Left lobe of liver (tissue), 2 donors: Measurements from ENCODE around the gene TGOLN2. TPM values are rescaled to one million over a fixed set of nuclear protein-coding genes. Genes with fewer than 3 reads are reported as not detected.
"Not testable (repeated sequence)": the region's sequence is repeated elsewhere in the genome, so short reads cannot be mapped to it uniquely, and the experiment has no call there.

Source experiments
- ATAC-seq: fragments of 200-7000 bp; cut with Tn5 transposase; one replicate; pipeline ENCODE4 v1.9.1; 2020; ENCODE audit warnings: mild to moderate bottlenecking, moderate library complexity
- DNase-seq: peaks from one replicate; pipeline ENCODE4 v3.0.0-alpha.2; 2020; ENCODE audit warnings: low spot score
- total RNA-seq: library from RNA; stranded (reverse); gene quantifications from one replicate; pipeline ENCODE4 v1.2.1, GENCODE V29; 2021
- donor health status: DM: no; HTN: no; CAD: no; lungs with moderate emphysema.
- donor health status: DM: no; HTN: yes; CAD: no.

TGOLN2 gene
- 89.6 TPM for total RNA-seq

GRCh38 chr2:85327822-85328617 lies at the start of gene TGOLN2:
TGOLN2 (minus strand) TSS chr2:85327989; CDS start chr2:85327962, 27 bp downstream.
- ATAC-seq (peak; percentile 81), DNase-seq (peak; percentile 94)

DNA sequence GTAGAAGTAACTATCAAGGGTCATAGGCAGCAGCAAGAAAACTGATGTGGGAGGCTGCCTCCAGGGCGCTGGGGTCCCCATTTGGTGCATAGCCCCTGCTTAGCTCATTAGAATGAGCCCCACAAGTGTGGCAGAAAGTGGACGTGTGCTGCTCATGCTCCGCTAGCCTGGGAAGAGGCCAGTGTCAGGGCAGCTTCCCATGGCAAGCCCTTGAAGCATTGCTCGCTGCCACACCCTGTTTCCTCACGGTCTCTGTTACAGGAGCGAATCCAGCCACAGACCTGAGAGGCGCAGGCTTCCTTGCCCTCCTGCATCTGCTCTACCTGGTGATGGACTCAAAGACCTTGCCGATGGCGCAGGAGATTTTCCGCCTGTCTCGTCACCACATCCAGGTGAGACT lies 49.3 kb upstream of the TGOLN2 start:
- ATAC-seq (no peak), DNase-seq (no peak)

GRCh38 chr2:85376291-85377065 lies 48.7 kb upstream of the TGOLN2 start:
- DNase-seq: no peak
- ATAC-seq: no peak

- no peak for DNase-seq
- ATAC-seq: peak; percentile 47
These were observed 43.3 kb upstream of the TGOLN2 start for GRCh38 chr2:85371045-85371444.

DNA sequence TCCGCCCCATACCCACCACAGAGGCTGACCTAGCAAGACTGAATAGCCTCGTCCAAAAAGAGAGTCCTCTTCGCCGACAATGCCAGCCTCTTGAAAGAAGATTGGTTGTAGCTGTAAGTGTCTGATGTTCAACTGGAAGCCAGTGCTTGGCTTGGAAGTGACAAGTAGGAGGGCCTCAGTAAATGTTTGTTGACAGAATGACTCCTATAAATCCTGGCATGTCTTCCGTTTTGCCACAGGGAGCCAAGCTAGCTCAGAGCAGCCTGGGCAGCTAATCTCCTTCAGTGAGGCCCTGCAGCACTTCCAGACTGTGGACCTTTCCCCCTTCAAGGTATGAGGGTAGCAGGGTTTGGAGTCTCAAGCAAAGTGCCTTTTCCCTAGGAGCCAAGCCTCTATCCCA lies 41.7 kb upstream of the TGOLN2 start:
- DNase-seq (no peak), ATAC-seq (peak; percentile 23)

DNA sequence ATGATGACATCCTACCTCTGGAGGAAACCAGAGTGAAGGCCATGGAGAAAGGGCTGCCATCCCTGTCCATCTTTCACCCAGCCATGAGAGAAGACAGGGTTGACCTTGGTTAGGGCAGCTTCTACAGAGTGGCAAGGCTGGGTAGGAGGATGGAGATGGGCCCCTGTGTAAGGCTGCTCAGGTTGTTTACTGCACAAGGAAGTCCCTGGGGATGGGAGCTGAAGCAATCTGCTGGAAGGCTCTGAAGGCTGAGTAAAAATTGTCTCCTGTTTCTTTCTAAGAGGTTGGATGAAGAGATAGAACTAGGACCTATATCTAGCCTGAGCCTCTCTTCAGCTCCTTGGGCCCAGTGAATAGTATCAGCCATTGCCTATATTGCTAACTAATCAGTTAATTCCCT lies 41.1 kb upstream of the TGOLN2 start:
- no peak for ATAC-seq
- DNase-seq: no peak

DNA sequence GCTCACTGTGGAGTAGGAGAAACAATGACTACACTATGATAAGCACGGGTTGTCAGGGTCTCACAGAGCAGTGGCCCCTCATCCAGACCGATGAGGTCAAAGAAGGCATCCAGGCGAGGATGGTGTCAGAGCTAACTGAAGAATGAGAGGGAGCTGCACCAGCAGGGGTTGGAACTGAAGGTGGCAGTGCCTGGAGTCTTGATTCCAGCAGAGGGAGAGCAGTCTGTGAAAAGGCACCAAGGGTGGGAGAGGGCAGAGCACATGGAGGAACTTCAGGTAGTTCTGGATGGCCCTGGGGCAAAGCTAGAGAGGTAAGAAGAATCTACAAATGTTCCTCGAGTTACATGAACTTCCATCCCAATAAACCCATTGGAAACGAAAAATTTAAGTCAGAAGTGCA lies 39.4 kb upstream of the TGOLN2 start:
- DNase-seq: no peak
- no peak for ATAC-seq

- not testable (repeated sequence) for ATAC-seq, DNase-seq
These were observed 35.0 kb upstream of the TGOLN2 start for GRCh38 chr2:85362653-85363387.

DNA sequence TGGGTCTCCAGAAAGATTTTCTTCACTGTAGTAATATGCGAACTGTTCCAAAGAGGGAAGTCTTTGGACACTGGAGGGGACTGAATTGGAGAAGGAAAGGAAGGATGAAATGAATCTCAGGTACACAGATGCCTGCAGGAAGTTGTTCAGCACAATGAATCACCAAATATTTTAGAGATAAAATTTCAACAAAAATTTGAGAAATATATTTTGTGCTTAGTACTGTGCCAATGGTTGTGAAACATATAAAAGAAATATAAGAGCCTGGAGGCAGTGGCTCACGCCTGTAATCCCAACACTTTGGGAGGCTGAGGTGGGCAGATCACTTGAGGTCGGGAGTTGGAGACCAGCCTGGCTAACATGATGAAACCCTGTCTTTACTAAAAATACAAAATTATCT lies 29.9 kb upstream of the TGOLN2 start:
- DNase-seq (no peak), ATAC-seq (no peak)

DNA sequence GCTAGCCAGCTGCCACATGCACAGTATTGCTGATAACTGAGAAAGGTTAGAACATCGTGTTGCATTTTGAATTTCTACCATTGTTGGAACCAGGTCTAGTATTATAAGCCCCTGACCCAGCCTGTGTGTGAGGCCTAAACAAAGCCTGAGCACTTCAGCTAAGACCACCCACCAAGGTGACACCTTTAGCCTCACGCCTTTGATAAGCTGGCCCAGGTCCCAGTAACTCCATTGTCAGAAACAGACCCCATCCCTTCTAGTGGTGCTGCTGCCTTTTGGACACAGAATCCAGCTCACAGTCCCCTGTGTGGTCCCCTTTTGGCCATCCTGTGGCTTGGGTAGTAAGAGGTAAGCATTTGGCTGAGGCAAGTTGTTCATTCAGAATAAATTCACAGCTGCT lies 28.4 kb upstream of the TGOLN2 start:
- no peak for DNase-seq
- no peak for ATAC-seq

- DNase-seq (no peak), ATAC-seq (no peak)
These were observed 27.7 kb upstream of the TGOLN2 start for GRCh38 chr2:85355521-85355920.

GRCh38 chr2:85355073-85355410 lies 27.3 kb upstream of the TGOLN2 start:
- ATAC-seq (no peak), DNase-seq (no peak)

GRCh38 chr2:85354286-85355072 lies 26.7 kb upstream of the TGOLN2 start, which contains the start of the genes ELMOD3 and RETSAT:
ELMOD3 (plus strand) TSS chr2:85354769; CDS start chr2:85357199, 2,430 bp downstream.
RETSAT (minus strand) TSS chr2:85354528; CDS start chr2:85354507, 21 bp downstream.
- DNase-seq (peak; percentile 98), ATAC-seq (peak; percentile 95)

GRCh38 chr2:85353876-85354285 lies 26.1 kb upstream of the TGOLN2 start:
- ATAC-seq (peak; percentile 68), DNase-seq (peak; percentile 75)

GRCh38 chr2:85347599-85347998 lies 19.8 kb upstream of the TGOLN2 start:
- DNase-seq (no peak), ATAC-seq (no peak)

DNA sequence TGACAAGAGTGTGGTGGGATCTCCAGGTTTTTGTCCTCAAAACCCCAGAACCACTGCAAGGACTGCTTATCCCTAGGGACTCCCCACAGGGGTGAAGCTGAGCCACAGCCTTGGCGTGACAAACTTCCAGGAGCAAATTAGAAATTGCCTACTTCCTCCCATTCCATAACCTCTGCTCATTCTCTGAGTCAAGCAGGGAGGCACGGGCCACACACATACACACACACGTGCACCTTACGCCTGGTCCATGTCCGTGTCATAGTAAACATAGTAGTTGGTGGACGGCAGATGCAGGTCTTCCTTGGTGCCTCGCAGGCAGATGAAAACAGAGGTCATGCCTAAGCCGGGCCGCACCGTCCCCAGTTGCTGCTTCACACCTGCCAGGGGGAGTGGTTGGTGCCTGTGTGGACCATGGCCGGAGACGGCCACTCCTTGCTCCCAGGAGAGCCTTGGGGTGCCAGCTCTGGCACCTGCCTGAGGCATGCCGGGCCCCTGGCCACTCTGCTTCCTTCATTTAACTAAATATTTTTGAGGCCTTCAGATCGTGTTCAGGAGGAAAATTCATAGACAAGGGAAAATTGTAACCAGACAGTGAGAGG lies 16.7 kb upstream of the TGOLN2 start:
- DNase-seq (no peak), ATAC-seq (no peak)

GRCh38 chr2:85343207-85343895 lies 15.6 kb upstream of the TGOLN2 start:
- not testable (repeated sequence) for DNase-seq
- ATAC-seq: peak; percentile 5

GRCh38 chr2:85342156-85342555 lies 14.4 kb upstream of the TGOLN2 start:
- no peak for ATAC-seq

GRCh38 chr2:85341269-85342029 lies 13.7 kb upstream of the TGOLN2 start:
- ATAC-seq: no peak
- DNase-seq: no peak

More at GRCh38 chr2:85342156-85342555, 14.4 kb upstream of the TGOLN2 start:
- DNase-seq: no peak
